Activated CD8-positive, alpha-beta memory T cell treated with anti-CD3 and anti-CD28 coated beads, Interleukin-2, amount 50 U/mL, for 24 hours (primary cell): Measurements from ENCODE around the gene MAP3K12.
"Not testable (repeated sequence)": the region's sequence is repeated elsewhere in the genome, so short reads cannot be mapped to it uniquely, and the experiment has no call there.

Source experiments
- DNase-seq: peaks from one replicate; pipeline ENCODE4 v3.0.0-alpha.2; 2020; ENCODE audit errors: extremely low read depth

MAP3K12 gene

DNA sequence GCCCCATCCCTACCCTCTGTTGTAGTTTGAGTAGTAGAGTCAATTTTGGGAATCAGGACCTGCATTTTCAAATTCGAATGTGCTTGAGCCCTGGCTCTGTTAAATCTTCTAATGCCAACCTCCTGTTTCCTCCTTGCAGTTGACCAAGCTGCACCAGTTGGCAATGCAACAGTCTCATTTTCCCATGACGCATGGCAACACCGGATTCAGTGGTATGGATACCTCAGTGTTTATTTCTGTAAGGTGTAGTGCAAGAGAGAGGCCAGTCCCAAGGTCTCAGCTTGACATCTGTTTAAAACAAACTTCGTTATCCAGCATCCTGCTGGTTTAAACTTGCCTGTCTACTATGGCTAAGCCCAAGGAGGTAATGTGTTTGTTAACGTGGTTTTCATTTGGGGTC is 32.2 kb downstream of the MAP3K12 start:
- no peak for DNase-seq

DNA sequence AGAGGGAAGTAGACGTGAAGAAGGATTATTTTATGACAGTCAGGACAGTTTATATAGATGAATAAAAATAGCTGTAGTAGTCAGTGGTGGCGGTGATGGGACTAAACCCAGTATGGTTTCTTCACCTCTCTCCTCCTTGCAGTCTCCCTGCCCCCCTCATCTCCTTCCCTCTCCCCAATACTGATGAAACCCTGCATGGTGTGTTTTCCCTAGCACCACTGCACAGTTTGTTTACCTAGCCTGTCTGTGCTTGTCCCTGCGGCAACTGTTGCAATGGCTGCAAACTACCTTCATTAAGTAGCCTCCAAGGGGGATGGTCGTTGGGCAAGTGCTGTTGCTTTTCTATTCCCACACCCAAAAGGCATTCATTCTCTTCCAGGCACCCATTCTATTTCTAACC is 32.6 kb downstream of the MAP3K12 start:
- DNase-seq = no peak

DNA sequence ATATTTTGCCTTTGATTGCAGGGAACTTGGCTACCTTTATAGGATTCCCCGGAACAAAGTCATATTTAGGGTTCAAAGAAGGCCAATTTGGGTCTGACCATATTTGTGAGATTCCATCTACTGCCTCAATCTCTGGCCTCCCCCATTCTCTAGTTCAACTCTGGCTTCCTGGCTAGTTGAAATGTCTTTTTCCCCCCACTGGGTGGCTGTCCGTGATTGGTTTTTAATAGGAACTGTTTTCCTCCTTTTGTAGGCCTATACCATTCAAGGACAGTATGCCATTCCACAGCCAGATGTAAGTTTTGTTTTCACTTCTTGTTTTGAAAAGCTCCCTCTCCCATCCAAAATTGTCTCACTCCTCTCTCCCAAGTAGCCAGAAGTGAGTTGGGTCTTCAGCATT is 33.6 kb downstream of the MAP3K12 start:
- DNase-seq = no peak

DNA sequence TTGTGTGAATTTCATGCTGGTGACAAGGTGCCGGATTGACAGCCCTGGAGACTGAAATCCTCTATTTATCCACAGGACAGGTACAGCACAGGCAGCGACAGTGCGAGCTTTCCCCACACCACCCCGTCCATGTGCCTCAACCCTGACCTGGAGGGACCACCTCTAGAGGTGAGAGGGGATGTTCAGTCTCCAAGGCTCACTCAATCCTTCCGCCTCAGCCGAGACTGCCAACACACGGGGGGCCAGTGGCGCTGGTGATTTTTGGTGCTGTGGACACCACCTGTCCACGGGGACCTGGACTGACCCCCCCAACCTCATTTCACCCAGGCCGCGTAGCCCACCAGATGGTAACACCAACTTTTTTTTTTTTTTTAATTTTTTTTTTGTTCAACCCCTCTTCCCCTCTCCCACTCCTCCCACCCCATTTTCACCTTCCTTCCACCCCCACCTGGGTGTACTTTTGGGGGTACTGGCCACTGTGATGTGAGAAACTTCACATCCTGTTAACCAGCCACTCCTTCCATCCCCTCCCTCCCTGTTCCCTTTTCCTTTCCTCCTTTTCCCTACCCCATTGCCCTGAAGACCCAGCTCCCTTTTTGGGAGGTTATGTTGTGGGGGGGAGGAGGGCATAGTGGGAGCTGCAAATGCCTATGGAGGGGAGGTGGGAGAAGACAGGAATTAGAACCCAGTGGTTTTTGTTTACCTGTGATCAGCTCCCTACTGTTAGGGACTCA is 34.4 kb downstream of the MAP3K12 start:
- no peak for DNase-seq

DNA sequence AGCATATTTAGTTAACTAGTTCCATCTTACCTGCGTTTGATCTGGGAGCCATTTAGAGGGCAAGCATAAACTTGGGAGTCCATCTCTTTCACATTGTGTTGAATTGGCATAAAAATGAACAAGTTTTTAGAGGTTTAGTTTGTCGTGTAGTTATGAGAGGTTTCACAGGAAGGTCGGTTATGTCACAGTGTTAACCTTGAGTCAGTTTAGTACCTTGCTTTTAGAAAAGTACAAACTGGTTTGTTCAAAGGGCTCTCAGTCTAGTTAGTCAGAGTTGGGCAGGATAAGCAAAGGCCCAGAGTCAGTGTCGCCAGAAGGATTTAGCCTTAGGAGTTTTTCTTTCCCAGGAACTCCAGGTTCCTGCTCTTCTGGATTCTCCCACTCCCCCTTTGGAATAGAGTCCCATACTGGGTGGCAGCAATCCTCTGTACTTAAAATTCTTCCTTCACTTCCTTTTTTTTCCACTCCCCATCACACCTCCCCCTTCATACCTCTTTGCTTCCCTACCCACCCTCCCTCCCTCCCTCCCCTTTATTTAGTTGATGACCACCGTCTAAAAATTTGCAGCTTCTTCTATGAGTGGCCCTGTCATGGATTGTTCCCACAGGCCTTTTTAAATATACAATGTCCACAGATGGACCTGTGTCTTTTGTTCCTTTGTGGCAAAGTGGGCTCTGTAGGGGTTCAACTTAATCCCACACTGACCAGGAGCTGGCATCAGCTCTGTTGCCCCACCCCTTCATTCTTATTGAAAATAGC is 35.3 kb downstream of the MAP3K12 start:
- DNase-seq = no peak

DNA sequence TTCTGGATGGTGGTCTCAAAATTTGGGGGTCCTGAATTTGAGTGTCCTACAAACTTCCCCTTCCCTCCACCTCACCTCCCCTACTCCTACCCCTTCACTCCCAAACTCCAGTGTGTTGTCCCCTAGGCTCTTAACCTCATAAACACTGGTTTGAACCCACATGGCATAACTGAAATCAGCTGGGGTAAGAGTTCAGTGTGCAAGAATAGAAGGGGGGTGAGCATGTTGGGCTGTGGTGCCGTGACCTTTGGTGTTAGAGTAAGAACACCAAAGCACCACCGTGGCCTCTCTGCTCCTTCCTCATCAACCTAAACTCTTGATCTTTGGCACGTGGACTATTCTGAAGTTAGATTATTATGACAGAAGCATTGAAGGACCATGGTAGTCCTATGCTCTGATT is 36.3 kb downstream of the MAP3K12 start:
- DNase-seq = no peak

DNA sequence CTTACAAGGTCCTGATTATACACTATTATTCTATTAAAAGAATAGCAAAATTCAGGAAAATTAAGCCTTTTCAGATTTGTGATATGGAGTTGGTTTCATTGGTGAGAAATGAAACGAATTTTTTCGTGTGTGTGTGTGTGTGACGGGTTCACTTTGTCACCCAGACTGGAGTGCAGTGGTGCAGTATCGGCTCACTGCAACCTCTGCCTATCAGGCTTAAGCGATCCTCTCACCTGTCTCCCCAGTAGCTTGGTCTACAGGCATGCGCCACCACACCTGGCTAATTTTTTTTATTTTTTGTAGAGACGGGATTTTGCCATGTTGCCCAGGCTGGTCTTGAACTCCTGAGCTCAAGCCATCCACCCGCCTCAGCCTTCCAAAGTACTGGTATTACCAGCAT is 37.7 kb downstream of the MAP3K12 start:
- no peak for DNase-seq

DNA sequence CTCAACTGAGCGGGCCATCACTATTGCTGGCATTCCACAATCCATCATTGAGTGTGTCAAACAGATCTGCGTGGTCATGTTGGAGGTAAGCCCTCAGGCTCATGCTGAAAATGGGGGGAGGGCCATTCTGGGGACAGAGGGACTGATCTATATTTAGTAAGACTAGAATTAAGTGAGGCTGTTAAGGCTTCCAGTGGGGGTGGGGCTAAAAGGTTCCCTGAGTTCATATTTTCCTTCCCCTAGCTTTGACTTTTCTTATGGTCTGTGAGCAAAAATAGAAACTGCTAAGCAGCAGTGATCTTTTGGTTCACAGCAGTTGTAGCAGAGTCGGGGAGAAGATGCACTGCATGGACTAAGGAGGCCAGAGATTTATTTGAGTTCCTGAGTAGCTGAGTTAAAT is 38.2 kb downstream of the MAP3K12 start:
- DNase-seq = no peak

DNA sequence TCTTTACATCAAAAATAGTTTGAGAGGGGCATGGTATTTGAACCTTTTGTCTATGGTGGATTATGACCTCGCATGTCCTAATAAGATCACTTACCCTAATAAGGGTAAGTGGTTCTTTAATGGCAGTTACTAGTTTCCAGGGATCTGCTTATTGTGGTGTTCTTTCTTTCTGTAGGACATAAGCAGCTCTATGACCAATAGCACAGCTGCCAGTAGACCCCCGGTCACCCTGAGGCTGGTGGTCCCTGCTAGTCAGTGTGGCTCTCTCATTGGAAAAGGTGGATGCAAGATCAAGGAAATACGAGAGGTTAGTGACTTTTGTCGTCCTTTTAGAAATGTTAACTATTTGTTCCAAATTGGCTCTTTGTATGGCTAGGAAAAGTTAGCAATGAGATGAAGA is 40.2 kb downstream of the MAP3K12 start:
- DNase-seq = no peak

DNA sequence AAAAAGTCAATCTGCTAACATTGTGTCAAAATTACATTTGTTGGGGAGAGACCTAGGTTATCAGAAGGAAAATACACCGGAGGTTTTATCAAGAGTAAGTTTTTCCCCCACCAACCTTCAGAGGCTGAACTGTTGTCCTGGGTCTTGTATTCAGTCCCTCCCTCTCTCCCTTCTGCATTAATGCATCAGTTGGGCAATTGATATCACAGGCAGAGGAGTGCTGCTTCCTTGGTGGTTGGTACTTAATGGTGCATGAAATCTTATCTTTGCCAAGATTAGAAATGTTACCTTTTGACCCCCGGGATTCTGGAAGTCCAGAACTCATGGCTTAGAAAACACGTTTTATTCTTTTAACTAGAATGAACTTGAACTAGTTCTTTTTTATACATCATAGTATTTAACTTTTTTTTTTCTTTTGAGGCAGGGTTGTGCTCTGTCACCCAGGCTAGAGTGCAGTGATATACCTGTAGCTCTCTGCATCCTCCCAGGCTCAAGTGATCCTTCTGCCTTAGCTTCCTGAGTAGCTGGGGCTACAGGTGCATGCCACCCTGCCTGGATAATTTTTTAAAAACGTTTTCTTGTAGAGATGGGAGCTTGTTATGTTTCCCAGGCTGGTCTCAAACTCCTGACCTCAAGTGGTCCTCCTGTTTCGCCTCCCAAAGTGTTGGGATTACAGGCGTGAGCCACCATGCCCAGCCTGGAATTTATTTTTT is 42.4 kb downstream of the MAP3K12 start:
- DNase-seq = no peak

DNA sequence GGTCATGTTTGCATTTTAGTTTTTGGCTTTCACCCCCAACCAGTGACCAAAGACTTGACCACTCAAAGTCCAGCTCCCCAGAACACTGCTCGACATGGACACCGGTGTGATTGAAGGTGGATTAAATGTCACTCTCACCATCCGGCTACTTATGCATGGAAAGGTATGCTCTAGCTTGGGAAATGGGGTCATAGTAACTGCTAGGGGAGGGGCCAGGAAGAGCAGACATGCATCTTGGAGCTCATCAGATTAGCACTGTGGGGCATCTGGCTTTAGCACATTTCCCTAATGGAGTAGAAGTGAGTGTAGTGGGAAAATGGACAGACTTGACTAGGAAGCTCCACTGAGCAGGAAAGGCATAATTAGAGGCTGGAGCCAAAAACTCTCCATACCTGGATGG is 44.6 kb downstream of the MAP3K12 start:
- DNase-seq = no peak

DNA sequence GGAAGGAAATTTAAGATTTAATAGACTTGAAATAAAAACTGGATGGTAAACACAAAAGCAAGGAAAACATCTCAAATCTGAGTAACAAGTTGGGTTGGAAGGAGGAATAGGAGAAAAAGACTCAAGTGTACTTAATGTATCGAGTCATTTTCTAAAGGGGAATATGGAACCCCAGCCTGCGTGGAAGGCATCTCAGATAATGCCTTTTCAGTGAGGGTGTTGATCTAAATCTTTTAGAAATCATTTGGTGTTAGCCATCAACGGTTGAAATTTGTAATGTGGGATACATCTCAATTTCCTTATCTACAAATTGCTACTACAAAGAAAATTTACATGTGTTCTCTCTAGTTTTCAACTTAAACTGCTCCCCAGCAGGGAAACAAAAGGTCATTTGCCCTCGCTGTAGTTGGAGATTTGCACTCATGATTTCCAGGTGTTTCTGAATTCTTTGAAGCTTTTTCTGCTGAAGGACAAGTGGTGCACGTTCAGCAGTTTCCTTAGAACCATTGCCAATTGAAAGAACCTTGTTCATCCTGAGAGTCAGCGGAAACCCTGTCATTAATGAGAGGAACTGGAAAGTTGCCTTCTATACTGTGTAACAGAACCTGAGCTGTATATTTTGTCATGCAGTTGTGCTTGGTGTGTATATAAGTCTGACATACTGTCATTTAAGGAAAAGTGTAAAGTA is 45.2 kb downstream of the MAP3K12 start:
- DNase-seq = no peak

DNA sequence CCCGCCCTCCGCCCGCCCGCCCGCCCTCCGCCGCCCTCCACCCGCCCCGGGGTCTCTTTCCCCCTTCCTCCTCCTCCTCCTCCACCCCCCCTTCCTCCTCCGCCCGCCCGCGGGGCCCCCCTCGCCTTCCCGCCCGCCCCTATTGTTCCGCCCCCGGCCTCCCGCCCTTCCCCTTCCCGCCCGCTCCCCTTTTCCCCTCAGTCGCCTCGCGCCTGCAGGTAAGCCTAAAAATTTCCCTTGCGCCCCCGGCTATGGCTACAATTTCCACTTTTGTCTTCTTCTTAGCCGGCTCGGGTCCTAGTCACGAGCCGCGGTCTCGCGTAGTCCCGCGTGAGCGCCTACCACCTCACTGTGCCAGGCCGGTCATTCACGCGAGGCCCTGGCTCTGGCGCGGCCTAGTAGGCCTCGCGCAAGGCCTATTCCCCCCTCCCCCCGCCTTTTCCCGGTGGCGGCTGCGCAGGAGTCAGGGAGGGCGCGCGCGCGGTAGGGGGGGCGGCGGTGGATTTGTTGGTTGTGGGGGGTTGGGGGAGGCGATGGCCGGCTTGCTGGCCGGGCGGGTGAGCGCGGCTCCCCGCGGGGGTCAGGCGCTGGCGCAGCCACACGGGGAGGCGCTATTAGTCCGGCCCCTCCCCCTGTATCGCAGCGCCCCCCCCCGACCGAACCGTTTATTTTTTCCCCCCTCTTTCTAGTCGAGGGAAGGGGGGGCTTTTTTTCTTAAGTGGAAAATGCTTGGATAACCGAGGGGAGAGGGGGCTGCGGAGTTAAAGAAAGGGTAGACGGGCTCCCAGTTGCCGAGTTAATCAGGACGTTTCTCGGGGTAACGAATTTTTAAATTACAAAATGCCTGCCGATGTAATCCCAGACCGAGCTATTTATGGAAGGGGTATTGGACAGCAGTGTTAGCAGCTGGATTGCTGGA is 46.8 kb downstream of the MAP3K12 start:
- DNase-seq = peak; percentile 46

DNA sequence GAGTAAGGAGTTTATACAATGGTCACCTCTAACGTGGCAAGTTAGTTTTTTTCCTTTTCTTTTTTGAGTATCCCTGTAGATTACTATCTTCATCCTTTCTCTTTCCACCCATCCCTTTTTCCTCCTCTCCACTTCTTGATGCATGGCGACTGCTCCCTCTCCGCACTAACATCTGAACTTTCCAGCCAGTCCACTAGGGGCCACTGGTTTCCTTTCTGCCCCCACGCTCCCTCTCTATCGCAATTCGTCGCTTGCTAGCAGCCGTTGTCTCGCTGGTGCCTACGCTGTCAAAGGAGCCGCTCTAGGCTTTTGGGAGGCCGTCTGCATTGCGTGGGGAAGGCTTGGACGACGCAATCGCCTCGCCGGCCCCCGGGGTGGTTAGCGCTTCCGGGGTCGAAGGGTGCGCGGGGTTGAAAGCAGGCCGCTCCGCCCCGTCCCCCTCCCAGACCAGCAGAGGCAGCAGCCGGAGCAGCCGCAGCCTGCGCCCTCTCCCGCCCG is 47.5 kb downstream of the MAP3K12 start, which contains the start of gene PCBP2:
PCBP2 (plus strand) TSS at position 442 of the 498 bp plus-strand sequence. CDS start 2,699 bp downstream, outside the sequence.
- DNase-seq = peak; percentile 90

DNA sequence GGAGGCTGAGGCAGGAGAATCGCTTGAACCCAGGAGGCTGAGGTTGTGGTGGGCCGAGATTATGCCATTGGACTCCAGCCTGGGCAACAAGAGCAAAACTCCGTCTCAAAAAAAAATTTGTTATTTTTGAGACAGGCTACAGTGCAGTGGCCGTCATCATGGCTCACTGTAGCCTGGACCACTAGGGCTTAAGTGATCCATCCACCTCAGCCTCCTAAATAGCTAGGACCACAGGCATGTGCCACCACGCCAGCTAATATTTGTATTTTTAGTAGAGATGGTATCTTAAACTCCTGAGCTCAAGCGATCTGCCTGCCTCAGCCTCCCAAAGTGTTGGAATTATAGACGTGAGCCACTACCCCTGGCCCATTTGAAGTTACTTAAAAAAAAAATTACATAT is 48.3 kb downstream of the MAP3K12 start:
- DNase-seq = no peak

DNA sequence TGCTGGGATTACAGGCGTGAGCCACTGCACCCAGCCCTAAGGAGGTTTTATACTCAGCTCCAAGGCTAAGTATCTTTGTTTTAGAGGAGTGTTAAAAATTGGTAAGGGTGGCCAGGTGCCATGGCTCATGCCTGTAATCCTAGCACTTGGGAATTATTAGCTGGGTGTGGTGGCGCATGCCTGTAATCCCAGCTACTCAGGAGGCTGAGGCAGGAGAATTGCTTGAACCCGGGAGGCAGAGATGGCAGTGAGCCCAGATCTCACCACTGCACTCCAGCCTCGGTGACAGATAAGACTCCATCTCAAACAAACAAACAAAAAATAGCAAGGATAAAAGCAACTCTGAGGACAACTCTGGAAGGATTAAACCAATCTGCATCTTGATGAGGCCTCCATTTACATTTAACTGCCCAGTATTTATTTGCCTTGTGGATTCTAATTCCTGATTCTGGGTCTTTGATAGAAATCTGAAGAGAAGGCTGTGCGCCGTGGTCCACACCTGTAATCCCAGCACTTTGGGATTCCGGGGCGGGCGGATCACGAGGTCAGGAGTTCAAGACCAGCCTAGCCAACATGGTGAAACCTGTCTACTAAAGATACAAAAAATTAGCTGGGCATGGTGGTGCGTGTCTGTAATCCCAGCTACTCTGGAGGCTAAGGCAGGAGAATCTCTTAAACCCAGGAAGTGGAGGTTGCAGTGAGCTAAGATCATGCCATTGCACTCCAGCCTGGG is 54.5 kb downstream of the MAP3K12 start:
- not testable (repeated sequence) for DNase-seq

DNA sequence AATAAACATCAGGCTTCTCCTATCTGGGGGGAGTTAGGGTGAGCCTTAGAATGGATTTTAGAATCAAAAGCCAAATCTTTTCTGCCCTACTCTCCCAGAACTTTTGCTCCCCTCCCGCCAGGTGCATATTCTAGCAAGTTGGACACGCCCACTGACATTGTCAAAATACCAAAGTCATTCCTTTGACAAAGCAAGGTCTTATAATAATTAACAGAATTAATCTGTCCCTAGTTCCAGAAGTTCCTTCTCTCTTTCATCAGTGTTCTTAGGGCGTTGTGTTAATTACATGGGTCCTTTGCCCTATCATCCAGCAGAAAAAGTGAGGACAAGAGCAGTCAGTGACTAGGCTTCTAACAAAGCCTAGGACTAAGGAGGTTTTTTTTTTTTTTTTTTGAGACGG is 55.3 kb downstream of the MAP3K12 start:
- DNase-seq = no peak

DNA sequence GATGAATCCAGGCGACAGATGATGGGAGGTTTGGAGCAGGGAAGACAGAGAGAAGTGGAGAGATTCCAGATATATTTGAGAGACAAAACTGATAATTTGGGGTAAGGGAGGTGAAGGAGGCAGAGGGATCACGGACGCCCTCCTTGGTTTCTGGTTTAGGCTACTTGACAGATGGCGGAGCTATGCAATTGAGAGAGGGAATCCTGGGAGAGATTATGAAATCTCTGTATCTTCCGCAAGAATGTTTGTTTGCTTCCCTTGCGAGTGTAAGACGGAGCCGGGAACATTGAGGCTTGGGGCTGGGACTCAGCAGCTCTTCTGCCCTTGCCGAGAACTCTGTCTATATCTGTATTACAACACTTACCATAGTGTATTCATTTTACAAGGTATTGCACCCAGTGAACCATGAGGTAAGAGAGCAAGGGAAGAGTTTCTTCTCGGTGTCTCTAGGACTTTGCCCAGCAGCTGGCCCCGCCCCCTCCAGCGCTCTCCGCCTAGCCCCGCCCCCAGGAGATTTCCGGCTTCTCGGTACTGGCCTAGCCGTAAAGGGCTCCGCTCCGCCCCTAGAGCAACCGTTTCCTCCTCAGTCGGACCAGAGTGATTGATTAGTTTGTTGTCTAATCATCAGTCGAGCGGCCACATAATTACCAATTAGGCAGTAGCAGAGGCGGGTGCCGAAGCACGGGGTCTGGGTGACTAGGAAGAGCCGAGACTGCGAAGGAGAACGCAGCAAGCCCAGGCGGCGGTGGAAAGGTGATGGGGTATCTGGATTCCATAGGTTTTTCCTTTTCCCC is 58.0 kb downstream of the MAP3K12 start, which contains the start of gene PRR13:
PRR13 (plus strand) TSS at position 695 of the 794 bp plus-strand sequence. CDS start 981 bp downstream, outside the sequence.
- peak; percentile 98 for DNase-seq

DNA sequence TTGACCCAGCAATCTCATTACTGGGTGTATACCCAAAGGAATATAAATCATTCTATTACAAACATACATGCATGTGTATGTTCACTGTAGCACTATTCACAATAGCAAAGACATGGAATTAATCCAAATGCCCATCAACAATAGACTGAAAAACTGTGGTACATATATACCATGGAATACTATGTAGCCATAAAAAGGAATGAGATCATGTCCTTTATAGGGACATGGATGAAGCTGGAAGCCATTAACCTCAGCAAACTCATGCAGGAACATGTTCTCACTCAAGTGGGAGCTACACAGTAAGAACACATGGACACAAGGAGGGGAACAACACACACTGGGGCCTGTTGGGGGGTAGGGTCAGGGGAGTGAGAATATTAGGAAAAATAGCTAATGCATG is 59.7 kb downstream of the MAP3K12 start:
- not testable (repeated sequence) for DNase-seq
